Kidney epithelial cell (primary cell): ENCODE results near the gene UQCC2. TPM values are rescaled to one million over a fixed set of nuclear protein-coding genes. Genes with fewer than 3 reads are reported as not detected.

Experiments
- DNase-seq: peaks from one replicate; pipeline ENCODE4 v3.0.0-alpha.2; 2010; ENCODE audit warnings: low read depth
- H3K27me3 ChIP-seq: 2 replicates; pipeline ENCODE4 v1.6.0; 2011; ENCODE audit warnings: low read length; ENCODE audit not compliant: control insufficient read depth, insufficient read depth
- H3K36me3 ChIP-seq: 2 replicates; pipeline ENCODE4 v1.5.1; 2011; ENCODE audit warnings: low read length; ENCODE audit not compliant: control insufficient read depth, insufficient read depth
- H3K4me3 ChIP-seq: 2 replicates; pipeline ENCODE4 v1.5.1; 2011; ENCODE audit warnings: low read depth, mild to moderate bottlenecking, control low read depth, low read length
- CTCF ChIP-seq: IDR thresholded peaks from 2 replicates; pipeline ENCODE4 v1.5.1; 2011; ENCODE audit warnings: mild to moderate bottlenecking, moderate library complexity, low read length, control low read depth, inconsistent platforms; ENCODE audit not compliant: insufficient read depth, poor library complexity, severe bottlenecking
- total RNA-seq: library from RNA; depleted of rRNA; stranded (reverse); fragments of >200 nt; gene quantifications from 2 replicates; pipeline ENCODE4 v1.2.3, GENCODE V29; 2015

UQCC2 gene
- total RNA-seq, 1 donor from 2014 or later = 38.4 TPM

- DNase-seq = no peak
- Histone ChIP-seq H3K27me3 (no peaks in the 10 kb centered on the region), H3K36me3 (peaks cover 16% of the 10 kb centered on the region), H3K4me3 (no peak overlapping the region)
- TF ChIP-seq CTCF = no peak
Measured at GRCh38 chr6:33694977-33695376, 16.5 kb downstream of the UQCC2 start.

- no peaks in the 10 kb centered on the region for H3K27me3 ChIP-seq
- H3K4me3 ChIP-seq = no peak overlapping the region
- H3K36me3 ChIP-seq = peaks cover 16% of the 10 kb centered on the region
- no peak for TF ChIP-seq CTCF
- DNase-seq = no peak
Measured at GRCh38 chr6:33694401-33694931, 17.0 kb downstream of the UQCC2 start.

GRCh38 chr6:33693186-33694105, 18.1 kb downstream of the UQCC2 start:
- no peak for DNase-seq
- Histone ChIP-seq H3K27me3 (no peaks in the 10 kb centered on the region), H3K36me3 (peaks cover 17% of the 10 kb centered on the region), H3K4me3 (no peak overlapping the region)
- no peak for TF ChIP-seq CTCF

GRCh38 chr6:33692760-33693158, 18.7 kb downstream of the UQCC2 start:
- no peak for TF ChIP-seq CTCF
- H3K4me3 ChIP-seq = no peak overlapping the region
- no peak for DNase-seq
- no peaks in the 10 kb centered on the region for H3K27me3 ChIP-seq
- peaks cover 15% of the 10 kb centered on the region for H3K36me3 ChIP-seq

- DNase-seq = no peak
- Histone ChIP-seq H3K27me3 (no peaks in the 10 kb centered on the region), H3K36me3 (peaks cover 15% of the 10 kb centered on the region), H3K4me3 (no peak overlapping the region)
- no peak for TF ChIP-seq CTCF
Measured at GRCh38 chr6:33692078-33692759, 19.3 kb downstream of the UQCC2 start.
